SK-N-MC (cell line): ENCODE results near the gene RAP1GAP.
"Not testable (repeated sequence)": the region's sequence is repeated elsewhere in the genome, so short reads cannot be mapped to it uniquely, and the experiment has no call there.

ENCODE experiments used
- DNase-seq: peaks from one replicate; pipeline ENCODE4 v3.0.0-alpha.2; 2011; ENCODE audit warnings: low read depth, low spot score
- H3K27ac ChIP-seq: fragments of 200-600 bp; sonication (generic); 2 replicates; pipeline ENCODE4 v1.5.1; 2016; ENCODE audit warnings: mixed run types
- H3K36me3 ChIP-seq: fragments of 200-600 bp; sonication (generic); 2 replicates; pipeline ENCODE4 v1.6.1; 2017; ENCODE audit warnings: antibody characterized with exemption, low read length, mixed read lengths; ENCODE audit not compliant: insufficient read depth
- H3K4me3 ChIP-seq: fragments of 200-600 bp; sonication (generic); 2 replicates; pipeline ENCODE4 v1.5.1; 2016
- H3K9ac ChIP-seq: fragments of 200-600 bp; sonication (generic); 2 replicates; pipeline ENCODE4 v1.8.0; 2017; ENCODE audit warnings: mixed run types, mixed read lengths; ENCODE audit not compliant: insufficient read length
- H3K9me3 ChIP-seq: fragments of 200-600 bp; sonication (generic); 2 replicates; pipeline ENCODE4 v1.6.1; 2017; ENCODE audit warnings: low read depth, mild to moderate bottlenecking, antibody characterized with exemption, low read length, moderate library complexity, mixed read lengths
- EZH2 ChIP-seq: fragments of 200-600 bp; sonication (generic); IDR thresholded peaks from one replicate; pipeline ENCODE4 v1.6.1; 2017; ENCODE audit warnings: antibody characterized with exemption
- FOXP2 ChIP-seq: optimal IDR thresholded peaks from 2 replicates; pipeline ENCODE3; 2011; ENCODE audit warnings: mild to moderate bottlenecking, moderate library complexity; ENCODE audit not compliant: insufficient read depth; ENCODE audit errors: extremely low read length, control extremely low read depth
- POLR2AphosphoS5 ChIP-seq: IDR thresholded peaks from 2 replicates; pipeline ENCODE4 v1.6.1; 2012; ENCODE audit warnings: mild to moderate bottlenecking, low read depth, low read length, borderline replicate concordance

The RAP1GAP gene

DNA sequence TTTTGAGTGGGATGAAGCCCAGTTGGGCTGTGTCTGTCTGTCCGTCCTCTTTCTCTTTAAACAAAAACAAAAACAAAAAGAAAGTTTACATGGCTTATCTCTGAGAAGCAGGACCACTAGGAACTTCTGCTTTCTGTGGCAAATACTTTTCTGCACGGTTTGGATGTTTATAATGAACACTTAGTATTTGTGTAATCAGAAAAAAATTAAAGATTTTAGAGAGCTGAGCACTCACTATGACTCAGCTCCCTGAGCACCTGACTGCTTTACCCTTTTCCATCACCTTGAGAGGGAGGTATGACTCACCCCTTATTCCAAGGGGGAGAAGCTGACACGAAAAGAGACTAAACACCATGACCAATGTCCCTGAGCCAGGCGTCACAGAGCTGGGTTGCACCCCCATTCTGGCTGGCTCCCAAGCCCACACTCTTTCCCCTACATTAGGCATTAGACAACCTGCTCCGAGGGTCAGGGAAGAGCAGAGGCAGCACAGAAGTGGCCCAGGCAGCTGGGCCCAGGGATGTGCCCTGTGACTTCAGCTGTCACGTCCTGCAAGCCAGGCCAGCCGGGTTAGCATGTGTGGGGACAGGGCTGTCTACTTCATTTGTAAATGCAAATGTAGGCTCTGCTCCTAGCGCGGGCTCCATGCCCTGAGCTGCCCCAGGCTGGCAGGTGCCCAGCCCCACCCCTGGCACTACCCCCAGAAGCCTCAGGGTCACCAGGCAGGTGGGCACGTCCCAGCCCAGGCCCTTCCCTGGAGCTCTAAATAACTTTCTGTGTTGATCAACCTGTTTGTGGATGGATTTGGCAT, 30.4 kb downstream of the RAP1GAP start:
- Histone ChIP-seq H3K9ac (no peak overlapping the region), H3K27ac (0 out of 2 replicates have a peak overlapping the region, but pooled peaks have one; percentile 30), H3K9me3 (no peaks in the 10 kb centered on the region), H3K36me3 (no peaks in the 10 kb centered on the region), H3K4me3 (no peak overlapping the region)
- DNase-seq, result no peak
- TF ChIP-seq FOXP2, result no peak

DNA sequence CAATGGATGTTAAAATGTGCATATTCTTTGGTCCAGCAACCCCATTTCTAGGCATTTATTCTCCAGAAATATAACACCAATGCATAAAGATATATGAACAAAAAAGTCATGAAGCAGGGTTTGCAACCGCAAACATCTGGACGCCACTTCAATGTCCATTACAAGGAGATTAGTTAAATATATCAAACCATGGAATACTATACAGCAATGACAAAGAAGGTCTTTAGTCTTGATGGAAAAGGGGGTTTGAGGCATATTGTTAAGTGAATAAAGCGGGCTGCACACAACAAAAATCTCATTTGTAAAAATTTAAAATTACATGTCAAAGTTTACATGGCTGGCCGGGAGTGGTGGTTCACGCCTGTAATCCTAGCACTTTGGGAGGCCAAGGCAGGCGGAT, 31.6 kb downstream of the RAP1GAP start:
- no peak overlapping the region for H3K4me3 ChIP-seq
- no peaks in the 10 kb centered on the region for H3K9me3 ChIP-seq
- H3K27ac ChIP-seq, result no peak overlapping the region
- no peaks in the 10 kb centered on the region for H3K36me3 ChIP-seq
- no peak overlapping the region for H3K9ac ChIP-seq
- no peak for DNase-seq
- TF ChIP-seq EZH2, result no peak
- TF ChIP-seq FOXP2, result no peak
- TF ChIP-seq POLR2AphosphoS5, result no peak

DNA sequence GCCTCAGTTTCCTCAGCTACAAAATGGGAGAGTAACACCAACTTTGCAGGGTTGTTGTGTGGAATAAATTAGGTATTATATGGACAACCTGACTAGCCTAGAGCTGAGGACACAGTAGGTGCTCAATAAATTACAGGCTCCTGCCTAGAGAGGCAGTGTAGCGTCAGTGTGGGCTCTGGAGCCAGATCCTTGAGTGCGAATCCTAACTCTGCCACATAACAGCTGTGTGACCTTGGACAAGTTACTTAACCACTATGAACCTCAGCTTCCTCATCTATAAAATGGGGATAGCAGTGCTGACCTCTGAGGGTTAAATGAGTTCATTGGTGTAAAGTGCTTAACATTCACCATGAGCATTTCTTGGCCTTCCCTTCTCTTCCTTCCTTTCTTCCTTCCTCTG, 33.1 kb downstream of the RAP1GAP start:
- DNase-seq, result no peak
- TF ChIP-seq POLR2AphosphoS5 (no peak), EZH2 (no peak), FOXP2 (no peak)
- no peaks in the 10 kb centered on the region for H3K36me3 ChIP-seq
- H3K27ac ChIP-seq, result no peak overlapping the region
- H3K9ac ChIP-seq, result no peak overlapping the region
- H3K9me3 ChIP-seq, result no peaks in the 10 kb centered on the region
- no peak overlapping the region for H3K4me3 ChIP-seq

GRCh38 chr1:21634806-21635535, 34.2 kb downstream of the RAP1GAP start:
- Histone ChIP-seq H3K36me3 (no peaks in the 10 kb centered on the region), H3K27ac (no peak overlapping the region), H3K9ac (no peak overlapping the region), H3K4me3 (no peak overlapping the region), H3K9me3 (no peaks in the 10 kb centered on the region)
- TF ChIP-seq FOXP2 (no peak), POLR2AphosphoS5 (no peak), EZH2 (no peak)
- no peak for DNase-seq

DNA sequence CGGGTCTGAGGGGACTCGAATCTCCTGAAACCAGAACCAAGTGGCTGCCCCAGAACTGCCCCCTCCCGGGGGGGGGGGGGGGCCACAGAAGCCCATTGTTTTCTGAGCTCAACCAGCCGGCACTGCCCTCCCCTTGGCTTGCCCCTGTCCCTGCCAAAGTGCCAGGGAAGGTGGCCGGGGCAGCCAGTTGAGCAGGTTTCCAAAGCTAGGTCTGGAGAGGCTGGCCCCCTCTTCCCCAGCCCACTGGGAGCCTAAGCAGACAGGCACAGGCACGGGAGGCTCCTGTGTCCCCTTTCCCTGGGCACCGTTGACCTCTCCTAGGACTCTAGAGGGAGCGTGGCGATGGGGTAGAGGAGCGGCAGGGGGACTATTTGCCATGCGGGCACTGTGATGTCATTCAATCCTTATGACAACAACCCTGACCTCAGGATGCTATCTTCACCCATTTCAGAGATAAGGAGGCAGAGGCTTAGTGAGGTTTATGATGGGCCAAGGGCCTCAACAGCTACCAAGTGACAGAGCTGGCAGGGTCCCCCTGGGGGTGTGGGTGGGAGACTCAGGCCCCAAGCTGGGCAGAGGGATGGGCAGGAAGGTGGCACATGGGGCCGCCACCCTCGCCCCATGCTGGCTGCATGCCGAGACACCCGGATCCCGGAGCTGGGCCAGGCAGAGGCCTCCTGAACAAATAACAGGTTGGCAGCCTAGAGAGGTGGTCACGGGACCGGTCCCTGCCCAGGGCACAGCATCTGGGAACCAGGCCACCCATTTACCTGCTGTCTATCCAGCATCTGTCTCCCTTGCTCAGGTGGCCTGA, 35.0 kb downstream of the RAP1GAP start:
- Histone ChIP-seq H3K9ac (no peak overlapping the region), H3K36me3 (no peaks in the 10 kb centered on the region), H3K27ac (no peak overlapping the region), H3K4me3 (no peak overlapping the region), H3K9me3 (no peaks in the 10 kb centered on the region)
- TF ChIP-seq FOXP2, result no peak
- no peak for TF ChIP-seq EZH2
- no peak for TF ChIP-seq POLR2AphosphoS5
- DNase-seq, result no peak

GRCh38 chr1:21633141-21633755, 35.9 kb downstream of the RAP1GAP start:
- no peak for DNase-seq
- no peaks in the 10 kb centered on the region for H3K36me3 ChIP-seq
- H3K9me3 ChIP-seq, result no peaks in the 10 kb centered on the region
- no peak for TF ChIP-seq POLR2AphosphoS5
- no peak for TF ChIP-seq EZH2
- TF ChIP-seq FOXP2, result no peak
- H3K4me3 ChIP-seq, result no peak overlapping the region
- no peak overlapping the region for H3K9ac ChIP-seq
- H3K27ac ChIP-seq, result no peak overlapping the region

DNA sequence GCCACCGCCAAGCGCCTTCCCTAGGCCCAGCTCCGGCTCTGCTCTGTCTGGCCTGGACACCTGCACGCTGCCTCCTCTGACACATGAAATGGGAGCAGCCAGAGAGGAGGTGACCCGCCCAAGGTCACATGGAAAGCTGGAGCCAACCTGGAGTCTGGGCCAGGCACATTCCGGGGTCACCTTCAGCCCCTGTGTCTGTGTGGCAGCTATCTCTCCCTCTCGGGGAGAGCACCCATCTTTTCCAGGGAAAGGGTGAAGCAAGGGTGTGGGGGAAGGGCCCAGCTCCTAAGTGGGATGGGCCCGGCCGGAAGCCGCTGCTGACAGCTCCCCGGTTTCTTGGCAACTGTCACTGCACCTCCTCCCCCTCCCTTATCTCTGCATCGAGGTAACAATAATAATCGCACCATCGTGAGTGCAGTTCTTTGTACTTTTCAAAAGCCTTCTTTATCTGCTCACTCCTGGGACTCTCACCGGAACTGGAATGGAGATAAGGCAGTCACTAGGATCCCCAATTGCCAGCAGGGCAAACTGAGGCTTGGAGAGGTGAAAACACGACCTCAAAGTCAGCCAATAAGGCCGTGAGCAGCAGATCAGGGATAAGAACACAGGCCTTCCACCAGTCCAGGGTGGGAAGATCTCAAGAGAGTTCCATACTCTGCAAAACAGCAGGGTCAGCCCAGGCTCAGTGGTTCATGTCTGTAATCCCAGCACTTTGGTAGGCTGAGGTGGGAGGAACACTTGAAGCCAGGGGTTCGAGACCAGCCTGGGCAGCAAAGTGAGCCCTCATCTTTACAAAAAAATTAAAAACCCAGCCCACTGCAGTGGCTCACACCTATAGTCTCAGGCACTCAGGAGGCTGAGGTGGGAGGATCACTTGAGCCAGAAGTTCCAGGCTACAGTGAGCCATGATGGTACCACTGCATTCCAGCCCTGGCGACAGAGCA, 36.9 kb downstream of the RAP1GAP start:
- Histone ChIP-seq H3K36me3 (no peaks in the 10 kb centered on the region), H3K27ac (no peak overlapping the region), H3K9ac (no peak overlapping the region), H3K9me3 (no peaks in the 10 kb centered on the region), H3K4me3 (no peak overlapping the region; the same call in 1 of the 2 replicates)
- no peak for DNase-seq
- no peak for TF ChIP-seq POLR2AphosphoS5
- TF ChIP-seq EZH2, result no peak
- no peak for TF ChIP-seq FOXP2

- H3K9ac ChIP-seq, H3K4me3 ChIP-seq, H3K27ac ChIP-seq: not testable (repeated sequence)
Observed at GRCh38 chr1:21631590-21631943, 37.6 kb downstream of the RAP1GAP start.

More at GRCh38 chr1:21631590-21631943, 37.6 kb downstream of the RAP1GAP start:
- not testable (repeated sequence) for H3K9me3 ChIP-seq, DNase-seq, H3K36me3 ChIP-seq
